HepG2 (cell line): ENCODE results near the gene RBSN.

Experiments
- ZNF616 ChIP-seq: sonication (generic); formaldehyde crosslinking; IDR thresholded peaks from 2 replicates; pipeline ENCODE4 v1.5.0; 2020; ENCODE audit warnings: low read depth, mild to moderate bottlenecking, missing genetic modification reagents
- TF ChIP-seq, protein P1 (sequence below): sonication (generic); formaldehyde crosslinking; IDR thresholded peaks from 2 replicates; pipeline ENCODE4 v1.5.0; 2020; ENCODE audit warnings: mild to moderate bottlenecking, missing genetic modification reagents, moderate library complexity

- TF ChIP-seq, protein P1, sequence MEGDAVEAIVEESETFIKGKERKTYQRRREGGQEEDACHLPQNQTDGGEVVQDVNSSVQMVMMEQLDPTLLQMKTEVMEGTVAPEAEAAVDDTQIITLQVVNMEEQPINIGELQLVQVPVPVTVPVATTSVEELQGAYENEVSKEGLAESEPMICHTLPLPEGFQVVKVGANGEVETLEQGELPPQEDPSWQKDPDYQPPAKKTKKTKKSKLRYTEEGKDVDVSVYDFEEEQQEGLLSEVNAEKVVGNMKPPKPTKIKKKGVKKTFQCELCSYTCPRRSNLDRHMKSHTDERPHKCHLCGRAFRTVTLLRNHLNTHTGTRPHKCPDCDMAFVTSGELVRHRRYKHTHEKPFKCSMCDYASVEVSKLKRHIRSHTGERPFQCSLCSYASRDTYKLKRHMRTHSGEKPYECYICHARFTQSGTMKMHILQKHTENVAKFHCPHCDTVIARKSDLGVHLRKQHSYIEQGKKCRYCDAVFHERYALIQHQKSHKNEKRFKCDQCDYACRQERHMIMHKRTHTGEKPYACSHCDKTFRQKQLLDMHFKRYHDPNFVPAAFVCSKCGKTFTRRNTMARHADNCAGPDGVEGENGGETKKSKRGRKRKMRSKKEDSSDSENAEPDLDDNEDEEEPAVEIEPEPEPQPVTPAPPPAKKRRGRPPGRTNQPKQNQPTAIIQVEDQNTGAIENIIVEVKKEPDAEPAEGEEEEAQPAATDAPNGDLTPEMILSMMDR (CRISPR knock-in tag), result no peak
- TF ChIP-seq ZNF616 (CRISPR knock-in tag), result no peak
These were observed 2.9 kb downstream of the RBSN start for GRCh38 chr3:15096046-15096445.
